Endothelial cell of umbilical vein (primary cell): ENCODE data around the gene ANKZF1.

Experiments used
- CTCF ChIP-seq, 2 donors: IDR thresholded peaks; 1 replicate in 1 of 2; 2 replicates in 1 of 2; pipeline ENCODE4 v1.5.1; 2011; ENCODE audit warnings: low read length in 2 of 2, mild to moderate bottlenecking in 2 of 2, moderate library complexity in 2 of 2, control low read depth in 1 of 2, inconsistent platforms in 1 of 2, low read depth in 1 of 2; ENCODE audit not compliant: insufficient read depth in 1 of 2; ENCODE audit errors: extremely low read depth in 1 of 2
- EZH2 ChIP-seq: IDR thresholded peaks from 2 replicates; pipeline ENCODE4 v1.6.1; 2012; ENCODE audit warnings: borderline replicate concordance, low read depth, mild to moderate bottlenecking, moderate library complexity, low read length, inconsistent platforms; ENCODE audit not compliant: severe bottlenecking
- POLR2A ChIP-seq: IDR thresholded peaks from 2 replicates; pipeline ENCODE4 v1.6.1; 2012; ENCODE audit warnings: low read depth, mild to moderate bottlenecking, control low read depth, low read length
- POLR2AphosphoS5 ChIP-seq: IDR thresholded peaks from 2 replicates; pipeline ENCODE4 v1.6.1; 2012; ENCODE audit warnings: low read depth, mild to moderate bottlenecking, control low read depth, low read length, moderate library complexity; ENCODE audit not compliant: insufficient read depth

GRCh38 chr2:219214786-219215185, 14.8 kb upstream of the ANKZF1 start:
- TF ChIP-seq POLR2A: no peak
- no peak for TF ChIP-seq EZH2
- TF ChIP-seq CTCF (IDR thresholded peaks at IDR 0.05; ENCODE audit: extremely low read depth in 1 of 2, insufficient read depth in 1 of 2, low read depth in 1 of 2, low read length in 2 of 2): no peak
- TF ChIP-seq POLR2AphosphoS5: no peak
